Calu3 (cell line): ENCODE data around the gene LRRN1. TPM values are rescaled to one million over a fixed set of nuclear protein-coding genes. Genes with fewer than 3 reads are reported as not detected.

Source experiments
- BruUV-seq: library from RNA; stranded (reverse); fragments of 400-500 nt; replicated peaks from 2 replicates; lab custom pipeline; 2021; lab: Mats Ljungman, UMichigan
- CTCF ChIA-PET: fragments of 300-600 bp; sonication (Branson Sonifier 250); formaldehyde crosslinking; loops from one replicate; lab custom pipeline; 2022; ENCODE audit warnings: antibody characterized with exemption; lab: Charles Lee
- DNase-seq: peaks from one replicate; pipeline ENCODE4 v3.0.0; 2022
- H3K27ac Mint-ChIP-seq: one replicate; pipeline ENCODE4 v1.8.0; 2022; ENCODE audit warnings: mixed read lengths; ENCODE audit not compliant: unreplicated experiment
- H3K27me3 Mint-ChIP-seq: one replicate; pipeline ENCODE4 v1.8.0; 2022; ENCODE audit warnings: mixed read lengths; ENCODE audit not compliant: unreplicated experiment
- H3K36me3 Mint-ChIP-seq: one replicate; pipeline ENCODE4 v1.8.0; 2022; ENCODE audit warnings: mild to moderate bottlenecking, moderate library complexity, mixed read lengths; ENCODE audit not compliant: insufficient read depth, unreplicated experiment
- H3K4me1 Mint-ChIP-seq: one replicate; pipeline ENCODE4 v1.8.0; 2022; ENCODE audit warnings: mild to moderate bottlenecking, low read depth, mixed read lengths; ENCODE audit not compliant: unreplicated experiment
- H3K4me3 Mint-ChIP-seq: one replicate; pipeline ENCODE4 v1.8.0; 2022; ENCODE audit warnings: mild to moderate bottlenecking, low read depth, moderate library complexity, mixed read lengths; ENCODE audit not compliant: unreplicated experiment
- H3K9me3 Mint-ChIP-seq: one replicate; pipeline ENCODE4 v1.8.0; 2022; ENCODE audit warnings: low read depth, mixed read lengths; ENCODE audit not compliant: unreplicated experiment
- intact Hi-C: fragments of 100-400 bp; cut with micrococcal nuclease; formaldehyde crosslinking; loops from one replicate; pipeline ENCODE4 v1.10.0; 2022; ENCODE audit not compliant: unreplicated experiment
- total RNA-seq: library from RNA; stranded (reverse); gene quantifications from 2 replicates; pipeline ENCODE4 v1.2.3, GENCODE V29; 2022
- TF ChIP-seq, protein P1 (sequence below): fragments of 200-600 bp; IDR thresholded peaks from one replicate; pipeline ENCODE4 v1.8.0; 2022; ENCODE audit warnings: antibody characterized with exemption; ENCODE audit not compliant: unreplicated experiment

Gene LRRN1
- total RNA-seq, 1 experiment from 2014 or later = 22.1 TPM

DNA sequence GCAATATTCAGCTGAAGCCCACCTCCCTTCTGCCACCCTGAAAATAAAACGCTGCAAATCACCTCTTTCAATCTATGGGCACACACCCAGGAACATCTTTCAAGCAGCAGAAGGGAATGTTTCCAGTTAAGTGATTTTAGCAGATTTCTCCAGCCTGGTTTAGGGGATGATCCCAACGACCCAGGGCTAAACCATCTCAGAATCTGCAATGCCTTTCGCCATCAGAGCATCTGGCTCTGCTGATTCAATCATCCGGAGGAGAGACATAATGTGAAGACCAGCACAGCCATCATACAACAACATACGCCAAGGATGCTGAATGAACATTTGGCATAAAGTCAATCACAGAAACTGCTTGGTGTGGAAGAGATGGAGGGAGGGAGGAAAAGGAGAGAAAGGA, 15.5 kb upstream of the LRRN1 start:
- TF ChIP-seq, protein P1, sequence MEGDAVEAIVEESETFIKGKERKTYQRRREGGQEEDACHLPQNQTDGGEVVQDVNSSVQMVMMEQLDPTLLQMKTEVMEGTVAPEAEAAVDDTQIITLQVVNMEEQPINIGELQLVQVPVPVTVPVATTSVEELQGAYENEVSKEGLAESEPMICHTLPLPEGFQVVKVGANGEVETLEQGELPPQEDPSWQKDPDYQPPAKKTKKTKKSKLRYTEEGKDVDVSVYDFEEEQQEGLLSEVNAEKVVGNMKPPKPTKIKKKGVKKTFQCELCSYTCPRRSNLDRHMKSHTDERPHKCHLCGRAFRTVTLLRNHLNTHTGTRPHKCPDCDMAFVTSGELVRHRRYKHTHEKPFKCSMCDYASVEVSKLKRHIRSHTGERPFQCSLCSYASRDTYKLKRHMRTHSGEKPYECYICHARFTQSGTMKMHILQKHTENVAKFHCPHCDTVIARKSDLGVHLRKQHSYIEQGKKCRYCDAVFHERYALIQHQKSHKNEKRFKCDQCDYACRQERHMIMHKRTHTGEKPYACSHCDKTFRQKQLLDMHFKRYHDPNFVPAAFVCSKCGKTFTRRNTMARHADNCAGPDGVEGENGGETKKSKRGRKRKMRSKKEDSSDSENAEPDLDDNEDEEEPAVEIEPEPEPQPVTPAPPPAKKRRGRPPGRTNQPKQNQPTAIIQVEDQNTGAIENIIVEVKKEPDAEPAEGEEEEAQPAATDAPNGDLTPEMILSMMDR = no peak

DNA sequence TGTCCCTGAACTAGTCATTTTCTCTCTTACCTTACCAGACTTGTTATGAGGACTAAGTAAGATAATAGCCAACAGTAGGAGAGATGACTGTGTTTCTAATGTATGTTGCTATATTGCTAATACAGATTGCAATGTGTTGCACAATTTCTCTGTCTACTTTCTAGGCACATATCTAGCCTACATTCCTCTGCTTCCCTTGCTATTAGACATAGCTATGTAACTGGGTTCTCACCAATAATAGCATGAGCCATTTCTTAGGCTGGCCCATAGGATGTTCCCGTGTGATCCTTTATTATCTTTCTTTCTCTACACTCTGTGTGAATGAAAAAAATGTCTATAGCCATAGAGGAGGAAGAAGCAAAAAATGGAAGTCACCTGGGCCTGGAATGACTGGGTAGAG, 6.8 kb upstream of the LRRN1 start:
- Mint-ChIP-seq H3K36me3 (no peaks in the 10 kb centered on the region), H3K9me3 (peaks cover 2% of the 10 kb centered on the region), H3K27me3 (peaks cover 10% of the 10 kb centered on the region), H3K27ac (no peak overlapping the region), H3K4me3 (no peak overlapping the region), H3K4me1 (no peaks in the 10 kb centered on the region)
- DNase-seq = no peak
- CTCF ChIA-PET = no interaction called here
- BruUV-seq = no TSS peak
- TF ChIP-seq, protein P1 = no peak
- intact Hi-C loops = no loop called here

More for the DNA sequence above, 15.5 kb upstream of the LRRN1 start:
- H3K4me3 Mint-ChIP-seq = no peak overlapping the region
- intact Hi-C loops = no loop called here
- BruUV-seq = no TSS peak
- CTCF ChIA-PET = no interaction called here
- H3K27ac Mint-ChIP-seq = no peak overlapping the region
- H3K36me3 Mint-ChIP-seq = no peaks in the 10 kb centered on the region
- no peaks in the 10 kb centered on the region for H3K27me3 Mint-ChIP-seq
- DNase-seq = no peak
- no peaks in the 10 kb centered on the region for H3K4me1 Mint-ChIP-seq
- no peaks in the 10 kb centered on the region for H3K9me3 Mint-ChIP-seq

DNA sequence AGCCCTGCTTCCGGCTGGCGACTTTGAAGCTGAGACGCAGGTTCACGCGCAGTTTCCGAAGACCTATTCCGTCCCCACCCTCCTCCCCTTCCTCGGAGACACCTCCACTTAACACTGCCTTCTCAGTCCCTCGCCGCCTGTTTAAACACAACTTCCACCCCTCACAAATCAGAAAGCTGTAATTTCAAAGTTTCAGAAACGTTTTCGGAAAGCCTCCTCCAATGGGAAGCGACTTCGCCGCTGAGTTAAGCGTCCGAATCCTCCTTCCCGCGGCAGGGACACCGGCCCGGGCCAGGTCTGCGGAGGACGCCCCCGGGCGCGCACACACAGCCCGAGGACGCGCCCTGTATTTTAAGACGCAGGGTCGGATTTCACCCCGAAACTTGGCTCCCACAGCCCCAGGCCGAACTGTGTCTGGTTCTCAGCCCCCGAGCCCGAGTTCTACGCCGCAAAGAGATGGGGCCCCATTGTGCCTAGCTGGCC, 559 bp upstream of the LRRN1 start:
- Mint-ChIP-seq H3K27me3 (peaks cover 24% of the 10 kb centered on the region), H3K27ac (no peak overlapping the region), H3K4me3 (peak overlapping the region; percentile 91), H3K4me1 (no peaks in the 10 kb centered on the region), H3K9me3 (peaks cover 2% of the 10 kb centered on the region), H3K36me3 (peaks cover 32% of the 10 kb centered on the region)
- peak; percentile 36 for DNase-seq
- intact Hi-C loops = loop anchor here (2.0 to 5.0 kb wide), 2 partner anchors 91 to 602 kb away; no protein-coding TSS in a partner anchor
- BruUV-seq = no TSS peak
- TF ChIP-seq, protein P1 = no peak
- CTCF ChIA-PET = interaction anchor here (0.7 kb wide), 1 partner anchor 314 kb away, joined by 5 read pairs; no protein-coding TSS in a partner anchor

DNA sequence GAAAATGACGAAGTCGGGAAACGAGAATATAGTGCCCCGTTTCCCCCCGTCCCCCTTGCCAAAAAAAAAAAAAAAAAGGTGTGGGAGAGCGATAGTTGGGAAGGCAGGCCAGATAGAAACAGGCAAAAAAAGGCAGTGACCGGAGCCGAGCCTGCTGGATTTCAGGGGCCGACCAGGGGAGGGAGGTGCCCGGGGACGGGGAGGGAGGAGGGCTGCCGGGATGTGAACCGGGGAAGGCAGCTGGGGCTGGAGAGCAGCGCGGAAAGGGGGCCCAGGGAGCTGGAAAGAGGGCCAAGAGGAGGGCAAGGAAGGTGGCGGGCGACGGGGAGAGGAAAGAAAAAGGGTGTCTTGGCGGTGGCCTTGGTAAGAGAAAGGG, 837 bp downstream of the LRRN1 start:
- BruUV-seq = no TSS peak
- CTCF ChIA-PET = interaction anchor here (0.7 to 1.7 kb wide), 3 partner anchors 154 to 196 kb away, joined by 3 read pairs; no protein-coding TSS in a partner anchor
- Mint-ChIP-seq H3K9me3 (no peaks in the 10 kb centered on the region), H3K36me3 (peaks cover 32% of the 10 kb centered on the region), H3K4me3 (peak overlapping the region; percentile 91), H3K27ac (peak overlapping the region; percentile 23), H3K27me3 (peaks cover 24% of the 10 kb centered on the region), H3K4me1 (no peaks in the 10 kb centered on the region)
- intact Hi-C loops = no loop called here
- peak; percentile 34 for DNase-seq
- TF ChIP-seq, protein P1 = no peak
